ENCODE measurements around the gene ZGLP1. TPM values are rescaled to one million over a fixed set of nuclear protein-coding genes. Genes with fewer than 3 reads are reported as not detected.

ZGLP1 gene
- total RNA-seq, 2 donors from 2014 or later, result 0.90 TPM; not detected in 1

GRCh38 chr19:10292789-10293636, 16.6 kb downstream of the ZGLP1 start:
- Histone ChIP-seq H3K4me3 (peak overlapping the region; percentile 7 to 41), H3K27ac (no peak overlapping the region), H3K36me3 (no peaks in the 10 kb centered on the region), H3K4me1 (peaks cover 0 to 66% of the 10 kb centered on the region in 2 donors), H3K27me3 (peaks cover 33 to 62% of the 10 kb centered on the region in 2 donors), H3K9me3 (no peaks in the 10 kb centered on the region)
- no peak for TF ChIP-seq CTCF (IDR thresholded peaks at IDR 0.05)
- no peak for DNase-seq (ENCODE audit: low spot score)

GRCh38 chr19:10292206-10292788, 17.3 kb downstream of the ZGLP1 start:
- H3K4me1 ChIP-seq, result peaks cover 0 to 73% of the 10 kb centered on the region in 2 donors
- no peak overlapping the region for H3K27ac ChIP-seq
- peaks cover 39 to 65% of the 10 kb centered on the region in 2 donors for H3K27me3 ChIP-seq
- no peaks in the 10 kb centered on the region for H3K36me3 ChIP-seq
- H3K9me3 ChIP-seq, result no peaks in the 10 kb centered on the region
- no peak for DNase-seq (ENCODE audit: low spot score)
- TF ChIP-seq CTCF (IDR thresholded peaks at IDR 0.05), result no peak
- peak overlapping the region; percentile 7 to 41 for H3K4me3 ChIP-seq

GRCh38 chr19:10291554-10292205, 17.9 kb downstream of the ZGLP1 start:
- peak overlapping the region; percentile 18 to 41 for H3K4me3 ChIP-seq
- DNase-seq (ENCODE audit: low spot score), result no peak
- TF ChIP-seq CTCF (IDR thresholded peaks at IDR 0.05), result no peak
- no peak overlapping the region for H3K27ac ChIP-seq
- no peaks in the 10 kb centered on the region for H3K9me3 ChIP-seq
- peaks cover 39 to 65% of the 10 kb centered on the region in 2 donors for H3K27me3 ChIP-seq
- peaks cover 0 to 79% of the 10 kb centered on the region in 2 donors for H3K4me1 ChIP-seq
- H3K36me3 ChIP-seq, result no peaks in the 10 kb centered on the region

- H3K4me1 ChIP-seq, result peaks cover 0 to 83% of the 10 kb centered on the region in 2 donors
Observed at GRCh38 chr19:10290876-10291553, 18.6 kb downstream of the ZGLP1 start.

More at GRCh38 chr19:10290876-10291553, 18.6 kb downstream of the ZGLP1 start:
- Histone ChIP-seq H3K27ac (no peak overlapping the region), H3K4me3 (peak overlapping the region; percentile 18 to 41), H3K27me3 (peaks cover 39 to 62% of the 10 kb centered on the region in 2 donors), H3K9me3 (no peaks in the 10 kb centered on the region), H3K36me3 (no peaks in the 10 kb centered on the region)
- no peak for TF ChIP-seq CTCF (IDR thresholded peaks at IDR 0.05)
- DNase-seq (ENCODE audit: low spot score), result no peak

Data from right atrium auricular region (tissue), 2 donors.